KMS-11 (cell line): ENCODE measurements around the gene APOO.

Experiments
- H2AFZ ChIP-seq: fragments of 200-600 bp; sonication (generic); 2 replicates; pipeline ENCODE4 v1.6.1; 2016; ENCODE audit warnings: antibody characterized with exemption, mixed run types, low read depth
- H3K27ac ChIP-seq: fragments of 200-600 bp; sonication (generic); 2 replicates; pipeline ENCODE4 v1.6.1; 2016; ENCODE audit warnings: mild to moderate bottlenecking, mixed run types
- H3K27me3 ChIP-seq: fragments of 200-600 bp; sonication (generic); 2 replicates; pipeline ENCODE4 v1.6.1; 2017; ENCODE audit warnings: mild to moderate bottlenecking, low read depth, mixed run types, moderate library complexity; ENCODE audit not compliant: insufficient read depth
- H3K36me3 ChIP-seq: fragments of 200-600 bp; sonication (generic); 2 replicates; pipeline ENCODE4 v1.6.1; 2017; ENCODE audit warnings: mild to moderate bottlenecking, mixed run types; ENCODE audit not compliant: insufficient read depth
- H3K4me1 ChIP-seq: fragments of 200-600 bp; sonication (generic); 2 replicates; pipeline ENCODE4 v1.6.1; 2016; ENCODE audit warnings: mild to moderate bottlenecking, low read depth, mixed run types; ENCODE audit not compliant: poor library complexity, severe bottlenecking
- H3K4me2 ChIP-seq: fragments of 200-600 bp; sonication (generic); 2 replicates; pipeline ENCODE4 v1.7.0; 2016; ENCODE audit warnings: mild to moderate bottlenecking, mixed run types
- H3K4me3 ChIP-seq: fragments of 200-600 bp; sonication (generic); IDR thresholded peaks from 2 replicates; pipeline ENCODE4 v1.6.1; 2017; ENCODE audit warnings: low read depth, low read length, mixed read lengths; ENCODE audit not compliant: insufficient read depth
- H3K79me2 ChIP-seq: fragments of 200-600 bp; sonication (generic); 2 replicates; pipeline ENCODE4 v1.6.1; 2016; ENCODE audit warnings: low read depth, mixed run types; ENCODE audit not compliant: insufficient read depth
- H3K9ac ChIP-seq: fragments of 200-600 bp; sonication (generic); 2 replicates; pipeline ENCODE4 v1.6.1; 2016; ENCODE audit warnings: mild to moderate bottlenecking, mixed run types
- H4K20me1 ChIP-seq: fragments of 200-600 bp; sonication (generic); 2 replicates; pipeline ENCODE4 v1.6.1; 2016; ENCODE audit warnings: mild to moderate bottlenecking, mixed run types; ENCODE audit not compliant: insufficient read depth
- TF ChIP-seq, protein P1 (sequence below): fragments of 200-600 bp; sonication (generic); conservative IDR thresholded peaks from 2 replicates; pipeline ENCODE4 v1.6.1; 2017; ENCODE audit warnings: low read depth, mild to moderate bottlenecking, antibody characterized with exemption, low read length, moderate library complexity, mixed read lengths

The APOO gene

GRCh38 chrX:23857935-23858334, 49.8 kb downstream of the APOO start:
- H3K36me3 ChIP-seq = no peaks in the 10 kb centered on the region
- H2AFZ ChIP-seq = no peak overlapping the region
- H3K79me2 ChIP-seq = no peaks in the 10 kb centered on the region
- no peaks in the 10 kb centered on the region for H3K27me3 ChIP-seq
- H3K27ac ChIP-seq = no peak overlapping the region
- TF ChIP-seq, protein P1, sequence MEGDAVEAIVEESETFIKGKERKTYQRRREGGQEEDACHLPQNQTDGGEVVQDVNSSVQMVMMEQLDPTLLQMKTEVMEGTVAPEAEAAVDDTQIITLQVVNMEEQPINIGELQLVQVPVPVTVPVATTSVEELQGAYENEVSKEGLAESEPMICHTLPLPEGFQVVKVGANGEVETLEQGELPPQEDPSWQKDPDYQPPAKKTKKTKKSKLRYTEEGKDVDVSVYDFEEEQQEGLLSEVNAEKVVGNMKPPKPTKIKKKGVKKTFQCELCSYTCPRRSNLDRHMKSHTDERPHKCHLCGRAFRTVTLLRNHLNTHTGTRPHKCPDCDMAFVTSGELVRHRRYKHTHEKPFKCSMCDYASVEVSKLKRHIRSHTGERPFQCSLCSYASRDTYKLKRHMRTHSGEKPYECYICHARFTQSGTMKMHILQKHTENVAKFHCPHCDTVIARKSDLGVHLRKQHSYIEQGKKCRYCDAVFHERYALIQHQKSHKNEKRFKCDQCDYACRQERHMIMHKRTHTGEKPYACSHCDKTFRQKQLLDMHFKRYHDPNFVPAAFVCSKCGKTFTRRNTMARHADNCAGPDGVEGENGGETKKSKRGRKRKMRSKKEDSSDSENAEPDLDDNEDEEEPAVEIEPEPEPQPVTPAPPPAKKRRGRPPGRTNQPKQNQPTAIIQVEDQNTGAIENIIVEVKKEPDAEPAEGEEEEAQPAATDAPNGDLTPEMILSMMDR = no peak
- no peak overlapping the region for H3K4me3 ChIP-seq
- H4K20me1 ChIP-seq = no peaks in the 10 kb centered on the region
- no peak overlapping the region for H3K9ac ChIP-seq
- no peak overlapping the region for H3K4me2 ChIP-seq
- no peaks in the 10 kb centered on the region for H3K4me1 ChIP-seq

DNA sequence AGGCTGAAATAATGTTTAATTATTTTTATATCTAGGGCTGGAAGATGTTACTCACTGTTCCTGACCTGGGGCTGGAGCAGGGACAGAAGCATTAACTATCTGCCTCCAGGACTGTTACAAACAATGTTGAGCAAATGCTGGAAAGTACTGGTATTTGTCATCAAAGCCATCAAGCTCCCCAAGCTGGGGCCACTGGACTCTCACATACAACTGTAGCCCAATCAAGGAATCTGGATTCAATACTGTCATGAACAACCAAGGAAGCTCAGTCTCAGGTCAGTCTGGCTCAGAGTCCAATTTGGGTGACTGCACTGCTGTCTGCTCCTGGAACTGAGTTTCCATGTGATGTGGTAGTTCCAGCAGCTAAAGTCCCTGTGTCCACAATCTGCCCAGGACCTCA, 50.4 kb downstream of the APOO start:
- Histone ChIP-seq H3K27me3 (no peaks in the 10 kb centered on the region), H3K79me2 (no peaks in the 10 kb centered on the region), H4K20me1 (no peaks in the 10 kb centered on the region), H3K4me2 (no peak overlapping the region), H3K4me3 (no peak overlapping the region), H2AFZ (no peak overlapping the region), H3K36me3 (no peaks in the 10 kb centered on the region), H3K9ac (no peak overlapping the region), H3K27ac (no peak overlapping the region), H3K4me1 (no peaks in the 10 kb centered on the region)
- TF ChIP-seq, protein P1 = no peak

GRCh38 chrX:23855569-23855968, 52.2 kb downstream of the APOO start:
- H3K4me3 ChIP-seq = no peak overlapping the region
- no peaks in the 10 kb centered on the region for H3K4me1 ChIP-seq
- no peaks in the 10 kb centered on the region for H3K79me2 ChIP-seq
- TF ChIP-seq, protein P1 = no peak
- no peaks in the 10 kb centered on the region for H3K27me3 ChIP-seq
- no peak overlapping the region for H3K9ac ChIP-seq
- H3K27ac ChIP-seq = no peak overlapping the region
- H4K20me1 ChIP-seq = no peaks in the 10 kb centered on the region
- H3K4me2 ChIP-seq = no peak overlapping the region
- no peaks in the 10 kb centered on the region for H3K36me3 ChIP-seq
- no peak overlapping the region for H2AFZ ChIP-seq

DNA sequence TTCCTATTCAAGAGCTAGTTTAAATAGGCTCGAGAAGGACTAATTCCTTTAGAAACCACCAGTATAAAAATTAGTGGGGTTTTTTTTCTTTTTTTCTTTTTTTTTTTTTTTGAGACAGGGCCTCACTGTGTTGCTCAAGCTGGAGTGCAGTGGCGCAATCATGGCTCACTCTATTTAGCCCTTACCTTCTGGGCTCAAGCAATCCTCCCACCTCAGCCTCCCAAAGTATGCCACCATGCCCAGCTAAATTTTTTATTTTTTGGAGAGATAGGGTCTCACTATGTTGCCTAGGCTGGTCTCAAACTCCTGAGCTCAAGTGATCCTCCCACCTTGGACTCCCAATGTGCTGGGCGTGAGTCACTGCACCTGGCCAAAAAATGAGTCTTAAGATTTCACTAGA, 52.8 kb downstream of the APOO start:
- Histone ChIP-seq H3K27ac (no peak overlapping the region), H3K4me1 (no peaks in the 10 kb centered on the region), H3K36me3 (no peaks in the 10 kb centered on the region), H3K27me3 (no peaks in the 10 kb centered on the region), H3K4me3 (no peak overlapping the region), H4K20me1 (no peaks in the 10 kb centered on the region), H2AFZ (no peak overlapping the region), H3K9ac (no peak overlapping the region), H3K4me2 (no peak overlapping the region), H3K79me2 (no peaks in the 10 kb centered on the region)
- TF ChIP-seq, protein P1 = no peak
